HL-60/S4 treated with retinoic acid at 250 ng/mL for 4 days and 3 days (cell line): ENCODE results near the gene BPIFB6.

Experiments
- in situ Hi-C: fragments of 300-500 bp; cut with MboI; formaldehyde crosslinking; loops from 2 replicates; pipeline ENCODE4 v1.7.0; 2022; ENCODE audit warnings: low sequenced_read_pairs

Gene BPIFB6

DNA sequence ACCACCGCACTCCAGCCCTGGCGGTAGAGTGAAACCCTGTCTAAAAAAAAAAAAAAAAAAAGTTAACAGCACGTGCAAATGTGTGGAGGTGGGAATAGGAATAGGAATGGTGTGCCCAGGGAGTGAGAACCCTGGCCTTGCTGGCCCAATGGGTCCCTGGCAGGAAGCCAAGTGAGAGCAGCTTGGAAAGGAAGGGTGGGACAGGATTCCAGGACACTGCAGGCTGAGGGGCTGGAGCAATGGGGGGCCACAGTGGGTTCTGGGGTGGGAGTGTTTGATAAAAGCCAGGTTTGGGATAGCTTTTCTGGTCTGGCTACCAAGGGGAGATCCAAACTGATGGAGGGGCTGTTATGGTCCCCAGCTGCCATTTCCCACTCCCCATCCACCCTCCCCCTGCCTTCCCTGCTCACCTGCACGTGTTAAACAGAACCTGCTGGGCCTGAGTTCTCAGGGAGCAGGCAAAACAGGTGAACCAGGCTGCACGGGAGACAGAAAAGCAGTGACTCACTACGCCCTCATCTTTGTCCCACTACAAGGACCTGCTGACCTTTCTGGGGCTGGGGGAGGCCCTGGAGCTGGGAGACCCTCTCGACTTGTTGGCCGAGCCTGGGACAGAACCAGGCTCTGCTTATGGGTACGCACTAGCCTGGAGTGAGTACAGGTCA lies 30.5 kb upstream of the BPIFB6 start:
- in situ Hi-C loops: no loop called here

DNA sequence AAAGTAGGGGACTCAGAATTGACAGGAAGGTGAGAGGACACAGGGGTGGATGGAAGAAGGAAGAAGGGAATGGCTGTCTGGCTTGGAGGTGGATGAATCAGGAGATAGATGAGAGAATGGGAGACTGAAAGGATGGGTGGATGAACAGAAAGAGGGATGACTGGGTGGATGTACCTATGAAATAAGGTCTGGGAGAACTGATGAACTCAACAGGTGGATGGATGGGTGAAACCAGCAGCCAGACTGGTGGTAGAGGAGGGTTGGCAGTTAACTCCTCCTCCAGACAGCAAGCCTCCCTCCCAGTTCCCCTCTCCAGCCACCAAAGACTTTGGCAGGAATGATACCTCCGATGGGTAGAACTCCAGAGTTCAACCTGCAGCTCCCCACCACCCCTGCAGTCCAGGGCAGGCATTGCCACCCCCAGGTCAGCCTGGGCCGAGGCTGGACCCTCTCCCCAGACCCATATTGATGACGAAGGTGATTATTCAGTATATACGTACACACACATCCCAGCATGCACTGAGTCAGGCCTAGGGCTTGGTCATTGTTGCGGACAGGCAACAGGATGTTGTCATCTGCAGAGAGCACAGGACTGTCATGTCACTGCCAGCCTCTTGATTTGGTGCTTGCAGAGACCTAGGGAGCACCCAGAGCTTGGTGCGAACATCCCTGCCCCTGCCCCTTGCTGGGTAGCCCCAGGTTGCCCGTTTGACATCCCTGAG lies 29.2 kb upstream of the BPIFB6 start:
- in situ Hi-C loops: no loop called here

DNA sequence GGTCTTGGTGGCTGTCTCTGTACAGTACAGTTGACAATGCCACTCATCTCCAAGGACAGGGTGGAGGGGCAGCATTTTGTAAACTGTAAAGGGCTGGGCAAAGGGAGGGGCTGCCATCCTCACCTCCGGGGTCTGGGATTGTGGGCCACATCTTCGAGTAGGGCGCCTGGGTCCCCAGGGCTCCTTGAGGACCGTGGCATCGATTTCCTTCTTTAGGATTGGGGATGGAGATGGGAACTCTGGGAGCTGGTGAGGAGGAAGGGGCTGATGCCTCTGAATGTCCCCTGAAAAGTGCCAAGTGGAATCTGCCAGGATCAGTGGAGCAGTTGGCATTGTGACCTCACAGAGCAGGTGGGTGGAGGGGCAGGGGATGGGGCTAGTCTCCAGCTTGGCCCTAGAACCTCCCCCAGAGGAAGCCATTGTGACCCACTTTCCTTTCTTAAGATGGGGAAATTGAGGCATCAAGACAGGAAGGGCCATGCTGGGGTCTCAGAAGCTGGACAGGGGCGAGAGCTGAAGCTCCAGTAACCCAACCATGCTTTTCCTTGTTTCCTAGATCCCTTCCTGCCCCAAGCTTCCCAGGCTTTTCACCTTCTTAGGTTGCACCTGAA lies 27.2 kb upstream of the BPIFB6 start, which contains the start of gene SUN5:
Gene SUN5 (minus strand): TSS at position 293 of the 611 bp plus-strand sequence. CDS start 93 bp downstream, at position 200.
- in situ Hi-C loops: no loop called here

DNA sequence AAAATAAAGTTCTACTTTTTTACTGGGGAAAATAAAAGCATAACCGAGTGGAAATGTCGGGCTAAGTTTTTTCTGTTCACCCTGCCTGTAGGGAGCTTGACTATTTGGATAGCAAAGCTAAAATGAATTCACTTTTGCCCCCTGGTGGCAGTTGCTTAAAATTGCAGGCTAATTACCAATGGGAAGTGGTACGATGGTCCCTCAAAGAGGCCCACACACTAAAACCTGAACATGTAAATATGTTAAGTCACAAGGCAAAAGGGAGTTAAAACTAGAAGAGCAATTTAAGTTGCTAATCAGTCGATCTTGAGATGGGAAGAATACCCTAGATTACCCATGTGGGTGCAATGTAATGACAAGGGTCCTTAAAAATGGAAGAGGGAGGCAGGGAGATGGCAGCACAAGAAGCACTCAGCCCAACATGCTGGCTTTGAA lies 26.3 kb upstream of the BPIFB6 start:
- in situ Hi-C loops: no loop called here

DNA sequence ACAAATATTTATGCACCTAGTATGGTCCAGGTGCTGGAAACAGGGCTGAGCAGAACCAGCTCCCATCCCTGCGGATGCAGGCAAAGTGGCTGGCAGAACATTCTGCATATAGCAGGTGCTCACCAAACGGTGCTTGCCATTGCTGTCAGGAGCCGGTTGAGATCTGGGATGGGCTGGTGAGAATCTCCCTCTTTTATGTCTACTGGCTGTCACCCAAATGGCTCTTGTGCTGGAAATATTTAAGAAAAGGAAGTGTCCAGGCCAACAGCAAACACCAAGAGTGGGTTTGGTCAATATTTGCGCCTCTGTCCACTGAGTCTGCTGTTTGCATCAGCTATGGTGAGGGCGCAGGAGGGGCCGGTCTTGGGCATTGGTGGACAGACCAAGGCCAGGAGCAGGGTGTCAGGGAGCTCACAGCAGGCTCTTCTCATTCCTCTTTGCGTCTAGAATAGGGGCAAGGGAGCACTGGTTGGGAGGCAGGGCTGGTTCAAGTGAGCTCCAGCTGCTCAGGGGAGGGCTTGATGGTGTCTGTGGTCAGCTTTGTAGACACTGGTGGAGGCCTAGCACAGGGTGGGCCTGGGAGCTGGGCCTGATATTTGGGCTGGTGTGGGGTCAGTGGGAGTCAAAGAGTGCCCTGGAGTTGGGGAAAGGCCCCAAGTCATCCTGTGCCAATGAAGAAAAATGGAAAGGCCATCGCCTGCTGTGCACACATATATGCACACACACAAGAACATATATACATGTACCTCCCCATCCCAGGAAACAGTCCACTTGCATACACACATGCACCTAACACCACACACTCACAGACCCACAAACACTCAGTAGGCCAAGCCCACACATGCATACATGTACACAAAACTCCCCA lies 25.3 kb upstream of the BPIFB6 start:
- in situ Hi-C loops: no loop called here

DNA sequence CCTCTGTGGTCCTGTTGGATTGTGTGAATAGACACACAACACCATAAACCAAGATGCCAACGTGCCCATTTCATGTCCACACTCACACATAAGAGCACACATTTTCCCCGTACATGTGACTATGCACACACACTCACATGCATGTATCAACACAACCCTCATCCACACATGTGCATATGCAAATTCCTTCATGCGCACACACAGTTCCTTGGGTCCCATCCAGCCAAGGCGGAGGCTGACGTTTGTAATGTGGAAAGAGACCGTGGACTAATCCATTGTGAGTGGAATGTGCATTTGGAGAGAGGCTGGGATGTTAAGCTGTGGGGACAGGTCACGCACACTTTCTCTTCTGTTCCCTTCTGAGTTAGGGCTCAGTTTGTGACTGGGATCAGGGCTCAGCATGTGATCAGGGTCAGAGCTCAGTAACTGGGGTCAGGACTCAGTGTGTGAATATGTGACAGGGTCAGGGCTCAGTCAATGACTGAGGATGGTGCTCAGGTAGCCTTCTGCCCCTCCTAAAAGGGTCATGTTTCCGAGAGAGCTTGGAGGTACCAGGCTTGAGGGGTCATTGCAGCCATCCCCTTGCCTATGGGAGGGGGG lies 24.6 kb upstream of the BPIFB6 start:
- in situ Hi-C loops: no loop called here

DNA sequence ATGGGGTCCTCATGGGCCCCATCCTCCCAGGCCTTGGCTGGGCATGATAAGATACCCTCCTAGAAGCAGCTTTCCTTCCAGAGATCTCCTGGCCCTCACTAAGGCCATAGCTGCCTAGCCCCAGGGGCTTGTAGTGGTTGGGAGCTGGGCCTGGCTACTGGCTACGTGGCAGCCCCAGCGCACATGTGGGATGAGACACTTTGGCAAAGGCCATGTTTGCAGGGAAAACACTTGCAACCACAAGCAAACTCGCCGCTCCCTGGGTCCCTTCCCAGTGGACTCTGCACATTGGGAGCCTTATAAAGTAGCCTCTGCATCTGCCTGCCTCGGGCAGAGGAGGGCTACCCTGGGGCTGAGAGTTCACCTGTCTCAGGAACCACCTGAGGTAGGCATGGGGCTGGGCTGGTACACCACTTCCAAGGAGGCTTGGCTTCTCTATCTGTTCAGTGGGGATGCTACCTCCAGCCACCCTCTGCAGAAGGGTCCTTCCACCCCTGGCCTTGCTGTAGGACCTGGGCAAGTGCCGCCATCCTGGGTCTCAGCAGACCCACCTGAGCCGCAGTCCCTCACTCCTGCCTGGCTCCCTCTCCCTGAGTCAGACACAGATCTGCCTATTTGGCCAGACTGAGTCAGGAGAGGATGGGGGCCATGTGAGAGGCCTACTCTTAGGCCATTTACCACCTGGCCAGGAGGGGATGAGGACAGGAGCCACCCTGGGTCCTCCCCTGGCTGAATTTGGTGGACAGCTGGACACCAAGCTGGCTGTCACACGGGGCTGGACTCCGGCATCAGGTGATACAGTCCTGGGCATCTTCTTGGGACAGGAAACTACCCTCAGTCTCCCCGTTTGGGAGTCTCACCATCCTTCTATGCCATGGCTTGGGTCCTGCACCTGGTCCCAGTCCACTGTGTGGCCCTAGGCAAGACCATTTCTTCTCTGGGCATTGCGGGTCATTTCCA lies 23.8 kb upstream of the BPIFB6 start, which contains the start of gene BPIFB2:
Gene BPIFB2 (plus strand): TSS at position 329 of the 960 bp plus-strand sequence. CDS start 871 bp downstream, outside the sequence.
- in situ Hi-C loops: no loop called here

DNA sequence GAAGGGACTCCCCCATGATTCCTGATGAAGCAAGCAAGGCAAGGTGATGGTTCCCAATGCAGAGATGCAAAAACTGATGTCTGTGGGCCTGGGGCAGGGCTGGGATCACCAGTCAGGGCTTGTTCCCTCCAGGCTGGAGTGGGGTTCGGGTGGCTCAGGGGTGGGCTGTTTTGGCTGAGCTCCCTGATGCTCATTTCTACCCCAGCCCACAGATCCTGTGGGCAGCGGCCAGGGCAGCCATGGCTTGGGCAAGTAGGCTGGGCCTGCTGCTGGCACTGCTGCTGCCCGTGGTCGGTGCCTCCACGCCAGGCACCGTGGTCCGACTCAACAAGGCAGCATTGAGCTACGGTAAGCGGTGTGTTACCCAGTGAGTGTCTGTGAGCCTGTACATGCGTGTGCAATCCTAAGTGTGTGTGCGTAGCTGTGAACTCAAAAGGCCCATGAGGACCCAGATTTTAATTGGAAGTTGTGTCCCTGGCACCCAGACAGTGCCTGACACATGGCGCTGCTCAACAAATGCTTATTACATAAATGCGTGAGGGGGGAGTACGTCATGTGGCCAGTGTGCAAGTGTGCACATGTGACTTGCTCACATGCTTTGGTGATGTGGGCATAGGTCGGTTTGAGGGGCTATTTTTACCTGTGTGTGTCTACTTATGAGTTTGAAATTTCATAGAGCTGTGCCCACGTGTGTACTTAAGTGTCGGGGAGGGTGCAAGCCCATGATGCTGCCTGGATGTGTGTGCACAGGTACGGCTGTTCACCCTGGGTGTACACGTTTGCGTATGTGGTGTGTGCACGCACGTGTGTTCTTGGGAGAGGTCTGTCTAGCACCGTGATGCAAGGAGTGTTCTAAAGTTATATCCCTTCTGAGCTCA lies 22.9 kb upstream of the BPIFB6 start:
- in situ Hi-C loops: no loop called here

DNA sequence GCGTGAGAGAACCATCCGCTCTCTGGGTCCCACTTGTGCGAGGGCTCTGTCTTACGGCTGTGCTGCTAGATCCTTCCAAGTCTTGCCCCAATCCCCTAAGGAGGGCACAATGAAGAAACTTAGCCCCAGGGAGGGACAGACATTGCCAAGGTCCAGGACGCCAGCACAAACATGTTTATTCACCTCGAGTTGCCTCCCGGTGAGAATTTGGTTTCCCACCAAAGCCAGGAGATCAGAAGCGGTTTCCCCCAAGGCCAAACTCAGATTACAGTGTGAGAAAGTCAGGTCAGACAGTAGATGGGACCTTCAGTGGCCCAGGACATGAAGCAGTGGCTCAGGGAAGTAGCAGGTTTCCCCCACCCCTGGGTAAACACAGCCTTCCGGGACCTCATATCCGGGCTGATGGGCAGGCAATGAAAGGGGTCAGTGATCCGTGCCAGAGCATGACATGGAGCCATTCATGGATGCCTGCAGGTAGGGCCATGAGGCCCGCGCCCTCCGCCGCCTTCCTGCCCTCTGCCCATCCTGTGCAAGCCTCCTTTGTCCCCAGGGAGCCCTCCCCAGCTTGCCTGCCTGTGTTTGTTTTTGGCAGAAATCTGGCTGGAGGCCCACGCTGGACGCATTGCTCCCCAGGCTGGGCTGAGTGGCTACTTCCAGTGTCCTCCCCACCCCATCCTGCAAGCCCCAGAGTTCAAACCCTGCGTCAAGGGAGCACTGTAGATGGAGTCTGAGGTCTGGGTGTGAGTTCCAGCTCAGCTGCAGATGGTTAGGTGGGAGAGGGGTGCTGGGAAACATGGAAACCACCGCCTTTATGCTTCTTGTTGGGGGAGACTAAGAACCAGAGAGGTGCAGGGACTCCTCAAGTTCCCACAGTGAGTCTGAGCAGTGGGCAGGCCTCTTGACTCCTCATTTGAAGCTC lies 22.0 kb upstream of the BPIFB6 start:
- in situ Hi-C loops: no loop called here

DNA sequence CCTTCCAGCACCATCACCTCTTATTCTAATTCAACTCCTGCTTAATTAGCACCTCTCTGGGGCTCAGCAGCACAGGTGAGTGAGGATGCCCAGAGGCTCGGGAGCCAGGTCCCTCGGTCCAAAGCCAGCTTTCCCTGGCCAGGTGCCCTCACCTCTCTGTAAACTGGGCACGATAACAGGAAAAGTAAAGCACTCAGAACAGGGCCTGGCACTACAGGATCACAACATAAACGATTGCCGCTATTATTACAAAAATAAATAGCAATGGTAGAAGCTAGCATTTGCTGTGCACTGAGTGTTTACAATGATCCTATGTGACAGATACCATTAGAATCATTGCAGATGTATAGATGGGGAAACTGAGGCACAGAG lies 21.3 kb upstream of the BPIFB6 start:
- in situ Hi-C loops: no loop called here

DNA sequence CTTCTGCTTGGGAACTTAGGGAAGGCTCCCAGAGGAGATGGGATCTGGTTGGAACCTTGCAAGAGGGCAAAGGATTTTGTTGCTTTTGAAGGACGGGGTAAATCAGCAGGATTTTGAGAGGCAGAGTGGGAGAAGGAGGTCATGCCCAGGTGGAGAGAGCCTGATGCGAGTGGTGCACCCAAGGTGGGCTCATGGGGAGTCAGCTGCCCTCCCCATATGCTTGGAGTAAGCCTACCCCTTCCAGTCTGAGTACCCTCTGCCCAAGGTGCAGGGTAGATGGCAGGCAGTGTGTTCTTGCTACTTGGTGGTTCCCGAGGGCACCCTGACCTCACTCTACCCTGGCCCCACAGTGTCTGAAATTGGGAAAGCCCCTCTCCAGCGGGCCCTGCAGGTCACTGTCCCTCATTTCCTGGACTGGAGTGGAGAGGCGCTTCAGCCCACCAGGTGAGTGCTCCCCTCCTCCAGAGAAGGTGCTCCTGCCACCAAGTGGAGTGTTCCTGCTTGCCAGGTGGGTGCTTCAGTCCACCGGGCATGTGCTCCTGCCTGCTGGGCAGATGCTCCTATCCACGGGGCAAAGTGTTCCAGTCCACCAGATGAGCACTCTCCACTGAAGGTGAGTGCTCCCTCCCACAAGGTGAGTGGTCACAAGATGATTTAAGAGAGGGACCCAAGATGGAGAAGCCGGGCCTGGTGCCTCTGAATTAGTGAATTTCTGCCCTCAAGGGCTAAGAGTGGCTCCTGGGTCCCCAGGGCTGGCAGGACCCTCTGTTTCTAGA lies 20.6 kb upstream of the BPIFB6 start:
- in situ Hi-C loops: no loop called here

DNA sequence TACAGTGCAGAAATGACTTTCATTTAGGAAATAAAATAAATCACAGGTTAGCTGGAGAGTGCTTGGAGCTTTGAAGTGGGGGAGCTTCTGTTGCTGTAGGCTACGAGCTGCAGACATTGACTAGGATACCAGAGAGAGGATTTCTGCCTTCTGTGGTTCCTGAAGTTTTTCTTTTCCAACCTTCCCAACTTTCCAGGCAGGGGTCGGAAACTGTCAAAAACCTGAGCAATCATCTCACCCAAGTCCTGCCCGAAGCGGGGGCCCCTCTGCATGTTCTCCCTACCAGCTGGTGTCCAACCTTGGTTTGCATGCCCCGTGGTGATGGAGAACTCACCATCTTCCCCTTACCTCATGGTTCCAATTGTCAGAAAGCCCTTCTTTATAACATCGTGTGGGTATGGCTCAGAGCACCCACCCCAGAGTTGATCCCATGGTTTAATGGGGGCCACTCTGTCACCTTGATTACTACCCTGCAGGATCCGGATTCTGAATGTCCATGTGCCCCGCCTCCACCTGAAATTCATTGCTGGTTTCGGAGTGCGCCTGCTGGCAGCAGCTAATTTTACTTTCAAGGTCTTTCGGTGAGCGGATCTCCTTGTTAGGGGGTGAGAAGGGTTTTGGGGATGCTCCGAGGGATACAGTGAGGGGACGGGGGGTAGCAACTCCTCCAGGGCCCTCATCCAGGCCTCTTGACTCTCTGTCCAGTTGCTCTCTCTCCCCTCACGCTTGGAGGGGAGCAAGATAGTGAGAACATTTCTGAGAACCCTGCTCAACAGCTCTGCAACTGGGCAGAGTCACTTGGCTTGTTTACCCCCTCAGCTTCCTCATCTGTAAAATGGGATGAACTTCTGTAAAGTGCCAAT lies 18.9 kb upstream of the BPIFB6 start:
- in situ Hi-C loops: no loop called here

DNA sequence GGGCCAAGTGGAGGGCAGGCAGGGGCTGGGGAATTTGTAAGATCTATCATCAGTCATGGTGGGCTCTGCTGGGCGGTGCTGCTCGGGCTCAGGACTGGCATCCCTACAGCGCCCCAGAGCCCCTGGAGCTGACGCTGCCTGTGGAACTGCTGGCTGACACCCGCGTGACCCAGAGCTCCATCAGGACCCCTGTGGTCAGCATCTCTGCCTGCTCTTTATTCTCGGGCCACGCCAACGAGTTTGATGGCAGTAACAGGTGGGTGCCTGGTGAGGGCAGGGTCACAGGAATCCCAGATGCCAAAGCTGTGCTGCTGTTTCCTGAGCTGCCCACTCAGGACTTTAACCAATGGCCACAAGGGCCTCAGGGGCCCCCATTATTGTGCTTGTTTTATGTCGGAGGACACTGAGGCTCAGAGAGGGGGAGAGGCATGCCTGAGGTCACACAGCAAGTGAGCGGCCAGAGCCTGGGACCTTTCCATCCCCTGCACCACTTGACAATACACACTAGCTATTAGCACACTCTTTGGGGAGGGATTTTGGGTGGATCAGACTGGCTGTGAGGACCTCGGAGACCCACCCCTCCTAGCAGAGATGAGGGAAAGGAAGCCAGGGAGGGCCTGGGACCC lies 17.6 kb upstream of the BPIFB6 start:
- in situ Hi-C loops: no loop called here

DNA sequence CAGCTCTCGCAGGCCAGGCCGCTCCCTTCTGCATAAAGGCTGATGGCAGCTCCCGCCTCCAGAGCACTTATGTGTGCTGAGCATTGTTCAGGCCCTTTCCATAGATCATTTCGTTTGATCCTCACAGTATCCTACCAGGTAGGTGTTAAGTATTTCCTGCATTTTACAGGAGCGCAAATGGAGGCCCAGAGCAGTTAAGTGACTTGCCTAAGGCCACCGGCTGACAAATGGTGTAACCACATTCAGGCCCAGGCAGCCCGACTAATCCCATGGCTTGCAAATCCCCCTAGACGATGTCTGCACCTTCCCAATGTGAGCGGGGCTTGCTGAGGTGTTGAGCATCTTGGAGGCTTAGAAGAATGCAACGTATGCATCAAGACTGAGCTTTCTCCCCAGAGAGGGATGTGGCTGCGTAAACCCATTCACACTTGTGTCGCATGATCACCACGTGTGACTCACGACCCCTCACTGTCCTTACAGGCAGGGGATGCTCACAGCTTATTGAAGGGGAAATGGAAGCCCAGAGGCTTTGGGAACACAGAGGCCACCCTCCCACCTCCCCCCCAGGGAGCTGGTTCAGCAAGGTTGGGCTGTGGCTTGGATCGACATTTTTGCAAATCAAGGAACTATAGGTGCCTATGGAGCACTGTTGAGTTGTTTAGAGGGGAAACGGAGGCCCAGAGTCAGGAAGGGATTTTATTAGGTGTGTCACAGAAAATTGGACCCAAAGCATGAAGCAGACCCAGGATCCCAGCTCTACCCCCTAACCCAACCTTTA lies 16.9 kb upstream of the BPIFB6 start:
- in situ Hi-C loops: no loop called here

DNA sequence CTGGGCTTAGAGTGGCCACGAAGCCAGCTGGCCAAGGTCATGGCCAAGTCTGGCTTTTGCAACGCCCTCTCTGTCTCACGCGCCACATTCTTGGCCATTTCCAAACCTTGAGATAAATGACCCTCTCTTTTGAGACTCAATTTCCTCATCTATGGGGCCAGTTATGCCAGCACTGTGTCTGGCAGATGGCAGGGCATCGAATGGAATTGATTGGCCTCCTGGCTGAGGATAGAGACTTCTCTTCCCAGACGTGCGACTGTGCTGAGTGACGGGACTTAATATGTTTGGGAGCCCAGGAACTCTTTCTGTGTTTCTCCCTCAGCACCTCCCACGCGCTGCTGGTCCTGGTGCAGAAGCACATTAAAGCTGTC lies 16.3 kb upstream of the BPIFB6 start:
- in situ Hi-C loops: no loop called here
